ENCODE results near the gene NPIPB5. TPM values are rescaled to one million over a fixed set of nuclear protein-coding genes. Genes with fewer than 3 reads are reported as not detected.

Gene NPIPB5
- total and polyA plus RNA-seq, 10 donors: 58.7 to 625 (median 334) TPM

Small RNAs within 50 kb of the gene (small RNA-seq; reads per million reads assigned to genes)
- 0 reads per million in 4 donors for gene AC106788.1

Other genes starting within 250 kb of the NPIPB5 start
- 10 to 100 TPM; 40.4 to 58.0 (median 52.2) TPM for gene POLR3E, start 213.5 kb upstream of the NPIPB5 start, total RNA-seq
- 10 to 100 TPM; 17.3 to 19.3 (median 18.8) TPM for gene POLR3E, start 213.5 kb upstream of the NPIPB5 start, polyA plus RNA-seq
- gene CDR2, start 136.3 kb upstream of the NPIPB5 start, total RNA-seq: 10 to 100 TPM; 19.2 to 33.4 (median 27.1) TPM
- 10 to 100 TPM in 1 of 3 donors, 1 to 10 TPM in 2; 7.7 to 10.1 (median 9.8) TPM for gene CDR2, start 136.3 kb upstream of the NPIPB5 start, polyA plus RNA-seq

Measured in spleen (tissue), 11 donors.